Sigmoid colon (tissue), 7 donors: ENCODE results near the gene CACNA2D3. TPM values are rescaled to one million over a fixed set of nuclear protein-coding genes. Genes with fewer than 3 reads are reported as not detected.

Source experiments
- DNase-seq: peaks from one replicate; pipeline ENCODE4 v3.0.0-alpha.2; 2019
- H3K27ac ChIP-seq, 4 donors: fragments of 200-600 bp; sonication (generic); one replicate each; pipeline ENCODE4 v1.5.1; 2016 to 2019; ENCODE audit warnings: mild to moderate bottlenecking in 1 of 4
- H3K27me3 ChIP-seq, 3 donors: fragments of 200-600 bp; sonication (generic); one replicate each; pipeline ENCODE4 v1.5.1; 2019; ENCODE audit warnings: mild to moderate bottlenecking in 1 of 3
- H3K36me3 ChIP-seq, 4 donors: fragments of 200-600 bp; sonication (generic); one replicate each; pipeline ENCODE4 v1.5.1; 2016 to 2019
- H3K4me1 ChIP-seq, 4 donors: fragments of 200-600 bp; sonication (generic); one replicate each; pipeline ENCODE4 v1.5.1; 2017 to 2019
- H3K4me3 ChIP-seq, 4 donors: fragments of 200-600 bp; sonication (generic); one replicate each; pipeline ENCODE4 v1.5.1; 2017 to 2019; ENCODE audit warnings: mild to moderate bottlenecking in 2 of 4, moderate library complexity in 1 of 4
- H3K9me3 ChIP-seq, 4 donors: fragments of 200-600 bp in 3 of 4; sonication (generic) in 3 of 4; one replicate each; pipeline versions ENCODE4 v1.5.1 to v1.6.1; 2013 to 2019
- EP300 ChIP-seq, 4 donors: sonication (generic); formaldehyde crosslinking; IDR thresholded peaks; one replicate each; pipeline ENCODE4 v1.6.1; 2017; ENCODE audit warnings: antibody characterized with exemption in 4 of 4
- POLR2A ChIP-seq, 2 donors: fragments of 450-650 bp; IDR thresholded peaks; one replicate each; pipeline ENCODE4 v1.6.1; 2016; ENCODE audit warnings: antibody characterized with exemption in 2 of 2, mild to moderate bottlenecking in 2 of 2, moderate library complexity in 2 of 2
- POLR2AphosphoS5 ChIP-seq, 4 donors: sonication (generic); formaldehyde crosslinking; IDR thresholded peaks; one replicate each; pipeline ENCODE4 v1.6.1; 2017; ENCODE audit warnings: antibody characterized with exemption in 4 of 4
- WGBS, 2 donors: extraction: QIAGEN DNeasy Blood & Tissue Kit; methylation state at CpG; one replicate each; pipeline ENCODE4 v1.1.7; 2013; 5-methylcytosine and 5-hydroxymethylcytosine counted together
- intact Hi-C: fragments of 100-400 bp; cut with DNase I; formaldehyde crosslinking; loops from one replicate; pipeline ENCODE4 v1.15.1; 2023
- polyA plus RNA-seq, 3 donors: library from polyadenylated mRNA; stranded (reverse); fragments of 200-250 nt; gene quantifications; one replicate each; pipeline ENCODE4 v1.2.3, GENCODE V29; 2013
- total RNA-seq, 4 donors: library from RNA; depleted of rRNA; stranded (reverse); fragments of >200 nt; gene quantifications; one replicate each; pipeline ENCODE4 v1.1.0, GENCODE V29; 2016
- TF ChIP-seq, protein P1 (sequence below), 4 experiments: fragments of 450-650 bp in 3 of 4; fragments of 200-600 bp in 1 of 4; IDR thresholded peaks; one replicate each; pipeline ENCODE4 v1.5.1; 2016 to 2019; ENCODE audit warnings: antibody characterized with exemption in 4 of 4, mild to moderate bottlenecking in 3 of 4, moderate library complexity in 2 of 4
- donor health status: healthy with polysubstance abuse.
- donor health status: Bipolar disorder and iron deficiency.
- donor health status: healthy.

Gene CACNA2D3
- total and polyA plus RNA-seq, 7 donors = 0.32 to 10.2 (median 4.8) TPM; not detected in 1

DNA sequence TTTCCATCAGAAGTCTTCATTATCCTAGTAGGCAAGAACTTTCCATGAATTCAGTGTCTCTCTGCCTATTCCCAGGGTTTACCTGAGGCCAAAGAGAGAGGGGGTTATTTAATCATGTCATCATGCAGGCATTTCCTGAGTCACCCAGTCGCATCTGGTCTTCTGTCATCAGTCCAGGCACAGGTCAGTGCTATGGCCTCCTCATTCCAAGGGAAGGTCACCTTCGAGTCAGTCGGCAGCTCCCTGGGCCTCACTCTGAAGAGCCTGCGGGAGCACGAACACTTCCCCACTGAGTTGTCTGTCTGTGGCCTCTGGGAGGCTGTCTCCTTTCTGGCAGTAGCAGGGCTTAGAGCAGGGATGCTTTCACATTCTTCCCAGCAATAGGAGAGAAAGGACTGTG lies 831.7 kb downstream of the CACNA2D3 start:
- intact Hi-C loops = loop anchor here (5.0 to 10.0 kb wide), 2 partner anchors 228 to 531 kb away; partner anchors contain the start of gene WNT5A
- no peak for DNase-seq
- no peaks in the 10 kb centered on the region for H3K27me3 ChIP-seq
- H3K4me3 ChIP-seq = no peak overlapping the region
- no peaks in the 10 kb centered on the region for H3K9me3 ChIP-seq
- H3K36me3 ChIP-seq = no peaks in the 10 kb centered on the region
- 79 to 83% methylated on average over 5 of the region's 5 CpGs for WGBS, 2 donors
- no peak overlapping the region for H3K27ac ChIP-seq
- TF ChIP-seq POLR2A (IDR thresholded peaks at IDR 0.05) (no peak), POLR2AphosphoS5 (IDR thresholded peaks at IDR 0.05) (no peak), EP300 (IDR thresholded peaks at IDR 0.05) (no peak)
- TF ChIP-seq, protein P1, sequence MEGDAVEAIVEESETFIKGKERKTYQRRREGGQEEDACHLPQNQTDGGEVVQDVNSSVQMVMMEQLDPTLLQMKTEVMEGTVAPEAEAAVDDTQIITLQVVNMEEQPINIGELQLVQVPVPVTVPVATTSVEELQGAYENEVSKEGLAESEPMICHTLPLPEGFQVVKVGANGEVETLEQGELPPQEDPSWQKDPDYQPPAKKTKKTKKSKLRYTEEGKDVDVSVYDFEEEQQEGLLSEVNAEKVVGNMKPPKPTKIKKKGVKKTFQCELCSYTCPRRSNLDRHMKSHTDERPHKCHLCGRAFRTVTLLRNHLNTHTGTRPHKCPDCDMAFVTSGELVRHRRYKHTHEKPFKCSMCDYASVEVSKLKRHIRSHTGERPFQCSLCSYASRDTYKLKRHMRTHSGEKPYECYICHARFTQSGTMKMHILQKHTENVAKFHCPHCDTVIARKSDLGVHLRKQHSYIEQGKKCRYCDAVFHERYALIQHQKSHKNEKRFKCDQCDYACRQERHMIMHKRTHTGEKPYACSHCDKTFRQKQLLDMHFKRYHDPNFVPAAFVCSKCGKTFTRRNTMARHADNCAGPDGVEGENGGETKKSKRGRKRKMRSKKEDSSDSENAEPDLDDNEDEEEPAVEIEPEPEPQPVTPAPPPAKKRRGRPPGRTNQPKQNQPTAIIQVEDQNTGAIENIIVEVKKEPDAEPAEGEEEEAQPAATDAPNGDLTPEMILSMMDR (IDR thresholded peaks at IDR 0.05) = no peak
- peaks cover 0 to 39% (median 22%) of the 10 kb centered on the region in 4 donors for H3K4me1 ChIP-seq

DNA sequence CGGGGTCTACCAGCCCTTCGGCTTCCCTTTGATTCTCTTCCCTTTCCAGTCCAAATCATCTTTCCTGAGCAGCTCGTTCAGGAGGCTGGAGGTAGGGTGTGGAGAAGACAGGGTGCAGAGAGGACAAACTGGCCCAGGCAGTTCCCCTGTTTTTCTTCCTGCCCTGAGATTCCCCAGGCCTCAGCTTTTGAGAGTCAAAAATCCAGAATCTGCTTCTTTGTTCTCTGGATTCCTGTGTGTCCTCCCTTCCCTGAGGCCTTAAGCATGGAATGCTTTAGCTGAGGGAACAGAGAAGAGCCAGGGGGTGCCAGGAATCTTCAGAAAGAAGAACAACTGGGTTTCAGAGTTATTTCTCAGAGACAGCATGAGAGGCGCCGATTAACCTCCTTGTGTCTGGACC lies 832.2 kb downstream of the CACNA2D3 start:
- no peaks in the 10 kb centered on the region for H3K9me3 ChIP-seq
- no peaks in the 10 kb centered on the region for H3K27me3 ChIP-seq
- H3K27ac ChIP-seq = no peak overlapping the region
- no peaks in the 10 kb centered on the region for H3K36me3 ChIP-seq
- peaks cover 0 to 36% (median 21%) of the 10 kb centered on the region in 4 donors for H3K4me1 ChIP-seq
- WGBS, 2 donors = 90% methylated on average over 5 of the region's 5 CpGs
- DNase-seq = no peak
- no peak overlapping the region for H3K4me3 ChIP-seq
- TF ChIP-seq POLR2A (IDR thresholded peaks at IDR 0.05) = no peak
- TF ChIP-seq POLR2AphosphoS5 (IDR thresholded peaks at IDR 0.05) = no peak
- TF ChIP-seq, protein P1 (IDR thresholded peaks at IDR 0.05) = no peak
- no peak for TF ChIP-seq EP300 (IDR thresholded peaks at IDR 0.05)
- intact Hi-C loops = loop anchor here (5.0 to 10.0 kb wide), 2 partner anchors 228 to 530 kb away; partner anchors contain the start of gene WNT5A

DNA sequence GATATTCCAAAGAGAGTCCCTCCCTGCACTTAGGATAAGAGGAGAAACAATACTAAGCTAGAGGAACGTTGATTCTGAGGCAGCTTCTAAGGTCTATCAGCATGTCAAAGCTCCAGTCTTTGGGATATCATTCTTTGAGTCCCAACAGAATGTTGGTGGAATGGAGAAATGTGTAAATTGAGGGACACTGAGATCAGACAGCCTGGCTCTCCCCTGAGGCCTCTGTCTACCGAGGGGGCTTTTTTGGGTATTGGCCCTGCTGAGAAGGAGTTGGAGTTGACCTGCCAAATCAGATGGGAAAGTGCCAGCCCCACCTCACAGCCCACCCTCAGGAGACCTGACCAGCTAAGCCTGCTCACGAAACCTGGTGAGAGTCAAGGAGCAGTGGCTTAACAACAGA lies 833.1 kb downstream of the CACNA2D3 start:
- no peak for DNase-seq
- intact Hi-C loops = loop anchor here (10.0 kb wide), 1 partner anchor 529 kb away; the partner anchor contains the start of gene WNT5A
- TF ChIP-seq, protein P1 (IDR thresholded peaks at IDR 0.05) = no peak
- TF ChIP-seq POLR2AphosphoS5 (IDR thresholded peaks at IDR 0.05) = no peak
- no peak for TF ChIP-seq EP300 (IDR thresholded peaks at IDR 0.05)
- no peak for TF ChIP-seq POLR2A (IDR thresholded peaks at IDR 0.05)
- no peaks in the 10 kb centered on the region for H3K36me3 ChIP-seq
- WGBS, 2 donors = 83 to 84% methylated on average over 3 of the region's 3 CpGs
- no peaks in the 10 kb centered on the region for H3K9me3 ChIP-seq
- H3K27ac ChIP-seq = no peak overlapping the region
- H3K4me3 ChIP-seq = no peak overlapping the region
- H3K27me3 ChIP-seq = no peaks in the 10 kb centered on the region
- H3K4me1 ChIP-seq = peaks cover 0 to 27% (median 16%) of the 10 kb centered on the region in 4 donors

DNA sequence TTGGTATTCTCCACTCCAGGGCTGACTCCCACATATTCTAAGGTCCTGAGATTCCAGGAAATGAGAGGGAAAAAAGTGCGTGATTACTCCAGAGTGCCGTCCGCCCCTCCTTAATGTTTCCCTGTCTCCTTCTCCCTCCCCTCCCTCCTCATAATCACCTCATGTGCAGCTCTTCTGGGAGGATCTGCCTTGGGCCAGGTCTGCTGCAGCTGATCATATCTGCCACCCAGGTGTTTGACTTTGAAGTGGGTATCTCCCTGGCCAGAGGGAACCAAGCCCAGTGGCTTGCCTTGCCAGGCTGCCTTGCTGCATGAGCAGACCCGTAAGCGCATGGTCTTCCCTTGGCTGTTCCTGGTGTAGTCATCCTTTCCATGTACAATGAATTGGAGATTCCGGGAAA lies 833.6 kb downstream of the CACNA2D3 start:
- H3K27ac ChIP-seq = no peak overlapping the region
- no peak overlapping the region for H3K4me3 ChIP-seq
- H3K36me3 ChIP-seq = no peaks in the 10 kb centered on the region
- H3K9me3 ChIP-seq = no peaks in the 10 kb centered on the region
- no peak for TF ChIP-seq POLR2A (IDR thresholded peaks at IDR 0.05)
- TF ChIP-seq POLR2AphosphoS5 (IDR thresholded peaks at IDR 0.05) = no peak
- TF ChIP-seq, protein P1 (IDR thresholded peaks at IDR 0.05) = no peak
- no peak for TF ChIP-seq EP300 (IDR thresholded peaks at IDR 0.05)
- peaks cover 0 to 23% (median 15%) of the 10 kb centered on the region in 4 donors for H3K4me1 ChIP-seq
- no peaks in the 10 kb centered on the region for H3K27me3 ChIP-seq
- intact Hi-C loops = loop anchor here (10.0 kb wide), 1 partner anchor 529 kb away; the partner anchor contains the start of gene WNT5A
- no peak for DNase-seq
- 95 to 97% methylated on average over 6 of the region's 6 CpGs for WGBS, 2 donors

DNA sequence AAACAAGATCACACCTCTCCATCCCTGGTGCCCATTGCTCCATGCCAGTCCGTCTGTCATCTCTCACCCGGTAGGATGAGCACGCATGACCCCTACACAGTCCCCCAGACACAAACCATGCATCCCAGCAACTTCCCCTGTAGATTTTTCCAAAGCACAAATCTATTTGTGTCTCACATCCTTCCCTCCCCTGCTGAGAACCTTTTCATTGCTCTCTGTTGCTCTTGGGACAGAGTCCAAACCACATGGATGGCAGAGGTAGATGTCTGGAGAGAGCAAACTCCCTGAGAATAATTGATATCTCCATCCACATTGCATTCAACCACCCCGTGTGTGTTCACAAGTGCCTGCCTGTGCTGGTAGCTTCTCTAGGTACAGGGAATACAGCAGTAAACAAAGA lies 835.4 kb downstream of the CACNA2D3 start:
- Histone ChIP-seq H3K9me3 (no peaks in the 10 kb centered on the region), H3K36me3 (no peaks in the 10 kb centered on the region), H3K4me3 (no peak overlapping the region), H3K27me3 (no peaks in the 10 kb centered on the region), H3K27ac (no peak overlapping the region), H3K4me1 (peaks cover 0 to 11% (median 5%) of the 10 kb centered on the region in 4 donors)
- no peak for TF ChIP-seq POLR2AphosphoS5 (IDR thresholded peaks at IDR 0.05)
- no peak for TF ChIP-seq EP300 (IDR thresholded peaks at IDR 0.05)
- TF ChIP-seq POLR2A (IDR thresholded peaks at IDR 0.05) = no peak
- WGBS, 2 donors = 80 to 93% methylated on average over 4 of the region's 4 CpGs
- DNase-seq = no peak
- intact Hi-C loops = loop anchor here (10.0 kb wide), 1 partner anchor 527 kb away; the partner anchor contains the start of gene WNT5A
